ENCODE data around the gene DNAJC15.

The DNAJC15 gene

GRCh38 chr13:42996584-42996983, 26.8 kb upstream of the DNAJC15 start:
- H3K9me3 Mint-ChIP-seq = no peaks in the 10 kb centered on the region
- no peak overlapping the region for H3K4me3 Mint-ChIP-seq
- peaks cover 45% of the 10 kb centered on the region for H3K4me1 Mint-ChIP-seq
- no peaks in the 10 kb centered on the region for H3K27me3 Mint-ChIP-seq
- no peaks in the 10 kb centered on the region for H3K36me3 Mint-ChIP-seq
- peak overlapping the region; percentile 75 for H3K27ac Mint-ChIP-seq

GRCh38 chr13:42997381-42997780, 26.0 kb upstream of the DNAJC15 start:
- Mint-ChIP-seq H3K27ac (no peak overlapping the region), H3K4me3 (no peak overlapping the region), H3K27me3 (no peaks in the 10 kb centered on the region), H3K36me3 (peaks cover 1% of the 10 kb centered on the region), H3K4me1 (peaks cover 41% of the 10 kb centered on the region), H3K9me3 (peaks cover 2% of the 10 kb centered on the region)

- Mint-ChIP-seq H3K4me3 (no peak overlapping the region), H3K4me1 (peaks cover 20% of the 10 kb centered on the region), H3K36me3 (peaks cover 6% of the 10 kb centered on the region), H3K27ac (no peak overlapping the region), H3K27me3 (no peaks in the 10 kb centered on the region), H3K9me3 (peaks cover 8% of the 10 kb centered on the region)
Measured at GRCh38 chr13:42999491-42999890, 23.9 kb upstream of the DNAJC15 start.

- Mint-ChIP-seq H3K4me1 (peaks cover 17% of the 10 kb centered on the region), H3K36me3 (peaks cover 6% of the 10 kb centered on the region), H3K27me3 (no peaks in the 10 kb centered on the region), H3K4me3 (no peak overlapping the region), H3K27ac (no peak overlapping the region), H3K9me3 (peaks cover 8% of the 10 kb centered on the region)
Measured at GRCh38 chr13:43000676-43001075, 22.7 kb upstream of the DNAJC15 start.

GRCh38 chr13:43002021-43002420, 21.4 kb upstream of the DNAJC15 start:
- H3K4me1 Mint-ChIP-seq = peaks cover 3% of the 10 kb centered on the region
- no peaks in the 10 kb centered on the region for H3K27me3 Mint-ChIP-seq

GRCh38 chr13:43003010-43003409, 20.4 kb upstream of the DNAJC15 start:
- Mint-ChIP-seq H3K9me3 (peaks cover 8% of the 10 kb centered on the region), H3K4me1 (no peaks in the 10 kb centered on the region), H3K36me3 (peaks cover 6% of the 10 kb centered on the region), H3K27me3 (no peaks in the 10 kb centered on the region), H3K27ac (no peak overlapping the region), H3K4me3 (no peak overlapping the region)

More at GRCh38 chr13:43002021-43002420, 21.4 kb upstream of the DNAJC15 start:
- H3K36me3 Mint-ChIP-seq = peaks cover 6% of the 10 kb centered on the region
- H3K27ac Mint-ChIP-seq = no peak overlapping the region
- no peak overlapping the region for H3K4me3 Mint-ChIP-seq
- H3K9me3 Mint-ChIP-seq = peaks cover 8% of the 10 kb centered on the region

GRCh38 chr13:43003729-43004128, 19.7 kb upstream of the DNAJC15 start:
- no peak overlapping the region for H3K27ac Mint-ChIP-seq
- no peaks in the 10 kb centered on the region for H3K27me3 Mint-ChIP-seq
- peaks cover 8% of the 10 kb centered on the region for H3K9me3 Mint-ChIP-seq
- H3K4me1 Mint-ChIP-seq = no peaks in the 10 kb centered on the region
- H3K36me3 Mint-ChIP-seq = peaks cover 6% of the 10 kb centered on the region
- H3K4me3 Mint-ChIP-seq = no peak overlapping the region

GRCh38 chr13:43005460-43006236, 17.7 kb upstream of the DNAJC15 start:
- no peaks in the 10 kb centered on the region for H3K27me3 Mint-ChIP-seq
- H3K27ac Mint-ChIP-seq = no peak overlapping the region
- H3K4me3 Mint-ChIP-seq = no peak overlapping the region
- H3K9me3 Mint-ChIP-seq = peaks cover 8% of the 10 kb centered on the region
- H3K36me3 Mint-ChIP-seq = peaks cover 6% of the 10 kb centered on the region
- H3K4me1 Mint-ChIP-seq = no peaks in the 10 kb centered on the region

- H3K9me3 Mint-ChIP-seq = peaks cover 8% of the 10 kb centered on the region
Measured at GRCh38 chr13:43006893-43007631, 16.3 kb upstream of the DNAJC15 start.

GRCh38 chr13:43008596-43008995, 14.8 kb upstream of the DNAJC15 start:
- Mint-ChIP-seq H3K36me3 (no peaks in the 10 kb centered on the region), H3K9me3 (no peaks in the 10 kb centered on the region), H3K4me1 (no peaks in the 10 kb centered on the region), H3K27me3 (no peaks in the 10 kb centered on the region), H3K4me3 (no peak overlapping the region), H3K27ac (no peak overlapping the region)

More at GRCh38 chr13:43006893-43007631, 16.3 kb upstream of the DNAJC15 start:
- H3K36me3 Mint-ChIP-seq = peaks cover 6% of the 10 kb centered on the region
- no peak overlapping the region for H3K27ac Mint-ChIP-seq
- H3K4me3 Mint-ChIP-seq = no peak overlapping the region
- no peaks in the 10 kb centered on the region for H3K4me1 Mint-ChIP-seq
- H3K27me3 Mint-ChIP-seq = no peaks in the 10 kb centered on the region

- H3K9me3 Mint-ChIP-seq = no peaks in the 10 kb centered on the region
- no peak overlapping the region for H3K4me3 Mint-ChIP-seq
- H3K27ac Mint-ChIP-seq = no peak overlapping the region
- no peaks in the 10 kb centered on the region for H3K36me3 Mint-ChIP-seq
- H3K27me3 Mint-ChIP-seq = no peaks in the 10 kb centered on the region
- H3K4me1 Mint-ChIP-seq = no peaks in the 10 kb centered on the region
Measured at GRCh38 chr13:43009506-43009905, 13.9 kb upstream of the DNAJC15 start.

GRCh38 chr13:43014162-43014561, 9.2 kb upstream of the DNAJC15 start:
- no peak overlapping the region for H3K27ac Mint-ChIP-seq
- no peaks in the 10 kb centered on the region for H3K4me1 Mint-ChIP-seq
- H3K36me3 Mint-ChIP-seq = no peaks in the 10 kb centered on the region
- H3K9me3 Mint-ChIP-seq = no peaks in the 10 kb centered on the region
- no peak overlapping the region for H3K4me3 Mint-ChIP-seq
- H3K27me3 Mint-ChIP-seq = no peaks in the 10 kb centered on the region

- Mint-ChIP-seq H3K27ac (no peak overlapping the region), H3K4me3 (no peak overlapping the region), H3K27me3 (no peaks in the 10 kb centered on the region)
Measured at GRCh38 chr13:43016226-43016625, 7.2 kb upstream of the DNAJC15 start.

GRCh38 chr13:43019811-43020210, 3.6 kb upstream of the DNAJC15 start:
- no peak overlapping the region for H3K4me3 Mint-ChIP-seq
- no peaks in the 10 kb centered on the region for H3K9me3 Mint-ChIP-seq
- no peak overlapping the region for H3K27ac Mint-ChIP-seq
- peaks cover 11% of the 10 kb centered on the region for H3K4me1 Mint-ChIP-seq
- H3K27me3 Mint-ChIP-seq = no peaks in the 10 kb centered on the region
- H3K36me3 Mint-ChIP-seq = no peaks in the 10 kb centered on the region

More at GRCh38 chr13:43016226-43016625, 7.2 kb upstream of the DNAJC15 start:
- no peaks in the 10 kb centered on the region for H3K36me3 Mint-ChIP-seq
- no peaks in the 10 kb centered on the region for H3K4me1 Mint-ChIP-seq
- H3K9me3 Mint-ChIP-seq = no peaks in the 10 kb centered on the region

GRCh38 chr13:43020794-43021193, 2.6 kb upstream of the DNAJC15 start:
- Mint-ChIP-seq H3K36me3 (no peaks in the 10 kb centered on the region), H3K27me3 (no peaks in the 10 kb centered on the region), H3K9me3 (no peaks in the 10 kb centered on the region), H3K4me3 (no peak overlapping the region), H3K27ac (no peak overlapping the region), H3K4me1 (peaks cover 17% of the 10 kb centered on the region)

Data from activated naive CD4-positive, alpha-beta T cell treated with anti-CD3 and anti-CD28 coated beads, Interleukin-2, amount 50 U/mL, for 24 hours (primary cell).